WERI-Rb-1 (cell line): ENCODE data around the gene KIFBP.

Experiments
- DNase-seq: peaks from one replicate; pipeline ENCODE4 v3.0.0-alpha.2; 2020
- H3K27ac ChIP-seq: fragments of 250-450 bp; sonication (Bioruptor Pico); 2 replicates; pipeline ENCODE4 v1.5.1; 2020; ENCODE audit warnings: mild to moderate bottlenecking, moderate library complexity
- H3K27me3 ChIP-seq: fragments of 250-450 bp; sonication (Bioruptor Pico); 2 replicates; pipeline ENCODE4 v1.5.1; 2021; ENCODE audit warnings: mild to moderate bottlenecking, low read depth, moderate library complexity; ENCODE audit not compliant: insufficient read depth, severe bottlenecking
- H3K36me3 ChIP-seq: fragments of 250-450 bp; sonication (Bioruptor Pico); 2 replicates; pipeline ENCODE4 v1.5.1; 2020; ENCODE audit warnings: mild to moderate bottlenecking, moderate library complexity
- H3K4me3 ChIP-seq: 2 replicates; pipeline ENCODE4 v1.5.1; 2011; ENCODE audit warnings: low read depth, mild to moderate bottlenecking, control low read depth, low read length
- H3K9me3 ChIP-seq: fragments of 250-450 bp; sonication (Bioruptor Pico); 2 replicates; pipeline ENCODE4 v1.5.1; 2021; ENCODE audit warnings: mild to moderate bottlenecking, moderate library complexity; ENCODE audit not compliant: severe bottlenecking
- CTCF ChIP-seq: IDR thresholded peaks from 2 replicates; pipeline ENCODE4 v1.5.1; 2011; ENCODE audit warnings: low read depth, mild to moderate bottlenecking, control low read depth, inconsistent platforms, low read length

The KIFBP gene

GRCh38 chr10:68992636-68993440 lies 4.2 kb downstream of the KIFBP start:
- TF ChIP-seq CTCF: no peak
- H3K36me3 ChIP-seq: peaks cover 11% of the 10 kb centered on the region
- H3K4me3 ChIP-seq: no peak overlapping the region
- H3K27ac ChIP-seq: no peak overlapping the region
- H3K27me3 ChIP-seq: no peaks in the 10 kb centered on the region
- DNase-seq: no peak
- no peaks in the 10 kb centered on the region for H3K9me3 ChIP-seq

- Histone ChIP-seq H3K4me3 (no peak overlapping the region), H3K27ac (no peak overlapping the region), H3K9me3 (no peaks in the 10 kb centered on the region), H3K36me3 (peaks cover 26% of the 10 kb centered on the region), H3K27me3 (no peaks in the 10 kb centered on the region)
- no peak for DNase-seq
- no peak for TF ChIP-seq CTCF
Measured at GRCh38 chr10:68997211-68997610, 8.6 kb downstream of the KIFBP start.

GRCh38 chr10:69004821-69005220 lies 16.2 kb downstream of the KIFBP start:
- no peaks in the 10 kb centered on the region for H3K27me3 ChIP-seq
- peaks cover 53% of the 10 kb centered on the region for H3K36me3 ChIP-seq
- no peak for TF ChIP-seq CTCF
- no peak for DNase-seq
- H3K9me3 ChIP-seq: no peaks in the 10 kb centered on the region
- H3K27ac ChIP-seq: no peak overlapping the region
- H3K4me3 ChIP-seq: no peak overlapping the region

- Histone ChIP-seq H3K36me3 (peaks cover 52% of the 10 kb centered on the region), H3K27me3 (no peaks in the 10 kb centered on the region), H3K4me3 (no peak overlapping the region), H3K9me3 (no peaks in the 10 kb centered on the region), H3K27ac (no peak overlapping the region)
- no peak for TF ChIP-seq CTCF
- DNase-seq: no peak
Measured at GRCh38 chr10:69005704-69006485, 17.3 kb downstream of the KIFBP start.

- no peaks in the 10 kb centered on the region for H3K9me3 ChIP-seq
- no peak overlapping the region for H3K27ac ChIP-seq
- no peak overlapping the region for H3K4me3 ChIP-seq
- no peaks in the 10 kb centered on the region for H3K27me3 ChIP-seq
- DNase-seq: no peak
- TF ChIP-seq CTCF: no peak
- peaks cover 50% of the 10 kb centered on the region for H3K36me3 ChIP-seq
Measured at GRCh38 chr10:69007260-69007659, 18.7 kb downstream of the KIFBP start.
